GM23338 (cell line): ENCODE results near the gene DNAJC27. TPM values are rescaled to one million over a fixed set of nuclear protein-coding genes. Genes with fewer than 3 reads are reported as not detected.

Experiments
- ATAC-seq: fragments of 200-7000 bp; cut with Tn5 transposase; 3 replicates; pipeline ENCODE4 v1.9.1; 2020
- DNase-seq: peaks from one replicate; pipeline ENCODE4 v3.0.0-alpha.2; 2015; ENCODE audit warnings: low spot score
- H2AFZ ChIP-seq: fragments of 200-600 bp; sonication (generic); 2 replicates; pipeline ENCODE4 v1.8.0; 2016; ENCODE audit warnings: antibody characterized with exemption, mild to moderate bottlenecking, moderate library complexity
- H3F3A ChIP-seq: fragments of 200-600 bp; sonication (generic); replicated peaks from 2 replicates; pipeline ENCODE4 v1.8.0; 2017; ENCODE audit warnings: antibody characterized with exemption, mixed run types, low read depth
- H3K27ac ChIP-seq: fragments of 200-600 bp; sonication (generic); 2 replicates; pipeline ENCODE4 v1.6.1; 2016; ENCODE audit warnings: low read depth
- H3K27me3 ChIP-seq: fragments of 200-600 bp; sonication (generic); 2 replicates; pipeline ENCODE4 v1.8.0; 2016; ENCODE audit warnings: mild to moderate bottlenecking, mixed run types, moderate library complexity; ENCODE audit not compliant: insufficient read depth
- H3K36me3 ChIP-seq: fragments of 200-600 bp; sonication (generic); 2 replicates; pipeline ENCODE4 v1.8.0; 2016; ENCODE audit warnings: mild to moderate bottlenecking; ENCODE audit not compliant: insufficient read depth
- H3K4me1 ChIP-seq: fragments of 200-600 bp; sonication (generic); 2 replicates; pipeline ENCODE4 v1.8.0; 2016; ENCODE audit warnings: mild to moderate bottlenecking, moderate library complexity; ENCODE audit not compliant: insufficient read depth
- H3K4me2 ChIP-seq: fragments of 200-600 bp; sonication (generic); 2 replicates; pipeline ENCODE4 v1.7.1; 2017; ENCODE audit warnings: mixed run types
- H3K4me3 ChIP-seq: fragments of 200-600 bp; sonication (generic); 2 replicates; pipeline ENCODE4 v1.6.1; 2016; ENCODE audit warnings: mixed run types
- H3K79me2 ChIP-seq: fragments of 200-600 bp; sonication (generic); replicated peaks from 2 replicates; pipeline ENCODE4 v1.8.0; 2017; ENCODE audit warnings: mild to moderate bottlenecking; ENCODE audit not compliant: insufficient read depth
- H3K9me2 ChIP-seq: fragments of 200-600 bp; sonication (generic); 2 replicates; pipeline ENCODE4 v1.8.0; 2017; ENCODE audit not compliant: insufficient read depth
- H4K20me1 ChIP-seq: fragments of 200-600 bp; sonication (generic); replicated peaks from 2 replicates; pipeline ENCODE4 v1.8.0; 2017; ENCODE audit warnings: mild to moderate bottlenecking; ENCODE audit not compliant: insufficient read depth
- H3K27ac Mint-ChIP-seq: 2 replicates; pipeline ENCODE4 v1.8.0; 2020; ENCODE audit warnings: inconsistent platforms, mild to moderate bottlenecking, moderate library complexity, mixed read lengths
- H3K27me3 Mint-ChIP-seq: 3 replicates; pipeline ENCODE4 v1.8.0; 2022; ENCODE audit warnings: low read depth, mild to moderate bottlenecking, moderate library complexity, mixed read lengths, inconsistent platforms; ENCODE audit not compliant: insufficient read depth, poor library complexity
- H3K36me3 Mint-ChIP-seq: 3 replicates; pipeline ENCODE4 v1.8.0; 2021; ENCODE audit warnings: low read depth, mild to moderate bottlenecking, inconsistent platforms, moderate library complexity, mixed read lengths
- H3K4me1 Mint-ChIP-seq: 3 replicates; pipeline ENCODE4 v1.8.0; 2020; ENCODE audit warnings: mild to moderate bottlenecking, inconsistent platforms, mixed read lengths
- H3K4me3 Mint-ChIP-seq: 3 replicates; pipeline ENCODE4 v1.8.0; 2021; ENCODE audit warnings: moderate library complexity, mild to moderate bottlenecking, inconsistent platforms, mixed read lengths
- H3K9me3 Mint-ChIP-seq: 3 replicates; pipeline ENCODE4 v1.8.0; 2020; ENCODE audit warnings: moderate library complexity, mild to moderate bottlenecking, inconsistent platforms, mixed read lengths
- CREB1 ChIP-seq: fragments of 250-450 bp; sonication (Bioruptor Pico); IDR thresholded peaks from 2 replicates; pipeline ENCODE4 v1.5.0; 2020; ENCODE audit warnings: low read depth, mild to moderate bottlenecking, moderate library complexity
- EZH2phosphoT487 ChIP-seq: fragments of 200-600 bp; sonication (generic); IDR thresholded peaks from one replicate; pipeline ENCODE4 v1.8.1; 2018; ENCODE audit warnings: antibody characterized with exemption; ENCODE audit not compliant: unreplicated experiment
- NANOG ChIP-seq: IDR thresholded peaks from 2 replicates; pipeline ENCODE4 v1.6.1; 2016; ENCODE audit warnings: antibody characterized with exemption, borderline replicate concordance
- ZNF114 ChIP-seq: fragments of 250-450 bp; sonication (Bioruptor Pico); IDR thresholded peaks from 2 replicates; pipeline ENCODE4 v1.5.0; 2020; ENCODE audit warnings: mild to moderate bottlenecking, moderate library complexity
- ZNF331 ChIP-seq: fragments of 250-450 bp; sonication (Bioruptor Pico); IDR thresholded peaks from 2 replicates; pipeline ENCODE4 v1.5.0; 2020; ENCODE audit warnings: low read depth, mild to moderate bottlenecking, moderate library complexity
- polyA plus RNA-seq: library from polyadenylated mRNA; unstranded; fragments of >200 nt; fragmentation: Nextera tagmentation; extraction: Ambion mirVana; gene quantifications from 2 replicates; pipeline ENCODE4 v1.2.1, GENCODE V29; 2016
- total RNA-seq: library from RNA; depleted of rRNA; stranded (reverse); fragments of >200 nt; shearing (Covaris generic); gene quantifications from 2 replicates; pipeline ENCODE4 v1.2.3, GENCODE V29; 2014
- TF ChIP-seq, protein P1 (sequence below), 2 experiments: fragments of 200-600 bp in 1 of 2; sonication (generic) in 1 of 2; conservative IDR thresholded peaks; 2 replicates each; pipeline versions ENCODE4 v1.5.1 to v1.6.1; 2016 to 2017; ENCODE audit warnings: antibody characterized with exemption in 2 of 2, low read depth in 2 of 2, mild to moderate bottlenecking in 2 of 2, moderate library complexity in 1 of 2
- TF ChIP-seq, protein P2 (sequence below): IDR thresholded peaks from one replicate; pipeline ENCODE4 v1.6.1; 2018; ENCODE audit warnings: antibody characterized with exemption; ENCODE audit not compliant: unreplicated experiment
- TF ChIP-seq, protein P3 (sequence below): IDR thresholded peaks from 2 replicates; pipeline ENCODE4 v1.6.1; 2016; ENCODE audit warnings: antibody characterized with exemption

The DNAJC27 gene
- total and polyA plus RNA-seq, 2 experiments from 2014 or later = 2.4 to 2.6 TPM

DNA sequence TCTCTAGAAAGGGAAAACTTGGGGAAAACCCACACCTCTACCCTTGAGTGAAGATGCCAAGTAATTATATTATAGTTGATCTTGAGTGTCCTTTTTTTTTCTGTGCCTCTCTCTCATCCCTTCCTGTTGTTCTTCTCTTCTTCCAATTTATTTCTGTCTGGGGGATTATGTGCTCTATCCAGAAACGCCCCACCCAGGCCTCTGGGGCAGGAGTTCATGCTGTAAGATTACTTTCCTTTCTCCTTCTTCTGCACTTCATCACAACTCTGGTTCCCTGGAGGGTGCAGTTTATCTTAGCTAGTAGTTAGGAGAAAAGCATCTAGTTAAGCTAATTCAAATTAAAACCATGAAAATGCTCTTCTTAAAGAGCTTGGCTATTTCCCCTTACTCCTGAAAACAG lies 30.3 kb upstream of the DNAJC27 start (continued):
- TF ChIP-seq, protein P1, sequence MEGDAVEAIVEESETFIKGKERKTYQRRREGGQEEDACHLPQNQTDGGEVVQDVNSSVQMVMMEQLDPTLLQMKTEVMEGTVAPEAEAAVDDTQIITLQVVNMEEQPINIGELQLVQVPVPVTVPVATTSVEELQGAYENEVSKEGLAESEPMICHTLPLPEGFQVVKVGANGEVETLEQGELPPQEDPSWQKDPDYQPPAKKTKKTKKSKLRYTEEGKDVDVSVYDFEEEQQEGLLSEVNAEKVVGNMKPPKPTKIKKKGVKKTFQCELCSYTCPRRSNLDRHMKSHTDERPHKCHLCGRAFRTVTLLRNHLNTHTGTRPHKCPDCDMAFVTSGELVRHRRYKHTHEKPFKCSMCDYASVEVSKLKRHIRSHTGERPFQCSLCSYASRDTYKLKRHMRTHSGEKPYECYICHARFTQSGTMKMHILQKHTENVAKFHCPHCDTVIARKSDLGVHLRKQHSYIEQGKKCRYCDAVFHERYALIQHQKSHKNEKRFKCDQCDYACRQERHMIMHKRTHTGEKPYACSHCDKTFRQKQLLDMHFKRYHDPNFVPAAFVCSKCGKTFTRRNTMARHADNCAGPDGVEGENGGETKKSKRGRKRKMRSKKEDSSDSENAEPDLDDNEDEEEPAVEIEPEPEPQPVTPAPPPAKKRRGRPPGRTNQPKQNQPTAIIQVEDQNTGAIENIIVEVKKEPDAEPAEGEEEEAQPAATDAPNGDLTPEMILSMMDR (conservative IDR thresholded peaks at IDR 0.05; ENCODE audit: low read depth in 2 of 2) = no peak

DNA sequence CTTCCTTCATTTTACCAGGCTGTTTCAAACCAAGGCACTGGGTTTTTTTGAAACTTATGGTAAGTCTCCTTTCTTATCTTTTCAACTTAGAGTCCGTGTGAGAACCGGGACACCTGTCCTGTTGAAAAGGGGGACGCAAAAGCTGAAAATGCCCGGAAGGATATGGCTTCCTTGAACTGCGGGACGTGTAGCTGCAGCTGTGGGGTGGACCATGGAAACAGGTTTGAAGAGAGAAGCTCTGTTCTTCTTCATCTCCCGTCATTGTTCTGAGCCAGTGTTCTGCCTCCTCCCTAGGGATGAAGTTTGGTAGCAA lies 29.5 kb upstream of the DNAJC27 start:
- ATAC-seq (no peak), DNase-seq (no peak)
- no peaks in the 10 kb centered on the region for H4K20me1 ChIP-seq
- no peaks in the 10 kb centered on the region for H3K79me2 ChIP-seq
- H3K4me1 ChIP-seq = peaks cover 2% of the 10 kb centered on the region; the same call in 1 of the 2 replicates
- H3K36me3 ChIP-seq = no peaks in the 10 kb centered on the region
- no peaks in the 10 kb centered on the region for H3K4me1 Mint-ChIP-seq
- H3F3A ChIP-seq = no peaks in the 10 kb centered on the region
- TF ChIP-seq ZNF331 (CRISPR knock-in tag) (no peak), CREB1 (CRISPR knock-in tag) (no peak), ZNF114 (CRISPR knock-in tag) (no peak), EZH2phosphoT487 (no peak), NANOG (no peak)
- TF ChIP-seq, protein P2, sequence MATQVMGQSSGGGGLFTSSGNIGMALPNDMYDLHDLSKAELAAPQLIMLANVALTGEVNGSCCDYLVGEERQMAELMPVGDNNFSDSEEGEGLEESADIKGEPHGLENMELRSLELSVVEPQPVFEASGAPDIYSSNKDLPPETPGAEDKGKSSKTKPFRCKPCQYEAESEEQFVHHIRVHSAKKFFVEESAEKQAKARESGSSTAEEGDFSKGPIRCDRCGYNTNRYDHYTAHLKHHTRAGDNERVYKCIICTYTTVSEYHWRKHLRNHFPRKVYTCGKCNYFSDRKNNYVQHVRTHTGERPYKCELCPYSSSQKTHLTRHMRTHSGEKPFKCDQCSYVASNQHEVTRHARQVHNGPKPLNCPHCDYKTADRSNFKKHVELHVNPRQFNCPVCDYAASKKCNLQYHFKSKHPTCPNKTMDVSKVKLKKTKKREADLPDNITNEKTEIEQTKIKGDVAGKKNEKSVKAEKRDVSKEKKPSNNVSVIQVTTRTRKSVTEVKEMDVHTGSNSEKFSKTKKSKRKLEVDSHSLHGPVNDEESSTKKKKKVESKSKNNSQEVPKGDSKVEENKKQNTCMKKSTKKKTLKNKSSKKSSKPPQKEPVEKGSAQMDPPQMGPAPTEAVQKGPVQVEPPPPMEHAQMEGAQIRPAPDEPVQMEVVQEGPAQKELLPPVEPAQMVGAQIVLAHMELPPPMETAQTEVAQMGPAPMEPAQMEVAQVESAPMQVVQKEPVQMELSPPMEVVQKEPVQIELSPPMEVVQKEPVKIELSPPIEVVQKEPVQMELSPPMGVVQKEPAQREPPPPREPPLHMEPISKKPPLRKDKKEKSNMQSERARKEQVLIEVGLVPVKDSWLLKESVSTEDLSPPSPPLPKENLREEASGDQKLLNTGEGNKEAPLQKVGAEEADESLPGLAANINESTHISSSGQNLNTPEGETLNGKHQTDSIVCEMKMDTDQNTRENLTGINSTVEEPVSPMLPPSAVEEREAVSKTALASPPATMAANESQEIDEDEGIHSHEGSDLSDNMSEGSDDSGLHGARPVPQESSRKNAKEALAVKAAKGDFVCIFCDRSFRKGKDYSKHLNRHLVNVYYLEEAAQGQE = no peak
- TF ChIP-seq, protein P3, sequence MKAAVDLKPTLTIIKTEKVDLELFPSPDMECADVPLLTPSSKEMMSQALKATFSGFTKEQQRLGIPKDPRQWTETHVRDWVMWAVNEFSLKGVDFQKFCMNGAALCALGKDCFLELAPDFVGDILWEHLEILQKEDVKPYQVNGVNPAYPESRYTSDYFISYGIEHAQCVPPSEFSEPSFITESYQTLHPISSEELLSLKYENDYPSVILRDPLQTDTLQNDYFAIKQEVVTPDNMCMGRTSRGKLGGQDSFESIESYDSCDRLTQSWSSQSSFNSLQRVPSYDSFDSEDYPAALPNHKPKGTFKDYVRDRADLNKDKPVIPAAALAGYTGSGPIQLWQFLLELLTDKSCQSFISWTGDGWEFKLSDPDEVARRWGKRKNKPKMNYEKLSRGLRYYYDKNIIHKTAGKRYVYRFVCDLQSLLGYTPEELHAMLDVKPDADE = no peak
- no peak overlapping the region for H3K4me2 ChIP-seq
- no peaks in the 10 kb centered on the region for H3K27me3 ChIP-seq
- H3K27ac ChIP-seq = no peak overlapping the region
- H2AFZ ChIP-seq = peak overlapping the region; percentile 88
- H3K4me3 ChIP-seq = no peak overlapping the region
- no peaks in the 10 kb centered on the region for H3K36me3 Mint-ChIP-seq
- H3K27me3 Mint-ChIP-seq = no peaks in the 10 kb centered on the region
- H3K4me3 Mint-ChIP-seq = no peak overlapping the region
- no peak overlapping the region for H3K27ac Mint-ChIP-seq
- H3K9me2 ChIP-seq = no peaks in the 10 kb centered on the region
- no peaks in the 10 kb centered on the region for H3K9me3 Mint-ChIP-seq
